ENCODE measurements around the gene DVL3.

The DVL3 gene

DNA sequence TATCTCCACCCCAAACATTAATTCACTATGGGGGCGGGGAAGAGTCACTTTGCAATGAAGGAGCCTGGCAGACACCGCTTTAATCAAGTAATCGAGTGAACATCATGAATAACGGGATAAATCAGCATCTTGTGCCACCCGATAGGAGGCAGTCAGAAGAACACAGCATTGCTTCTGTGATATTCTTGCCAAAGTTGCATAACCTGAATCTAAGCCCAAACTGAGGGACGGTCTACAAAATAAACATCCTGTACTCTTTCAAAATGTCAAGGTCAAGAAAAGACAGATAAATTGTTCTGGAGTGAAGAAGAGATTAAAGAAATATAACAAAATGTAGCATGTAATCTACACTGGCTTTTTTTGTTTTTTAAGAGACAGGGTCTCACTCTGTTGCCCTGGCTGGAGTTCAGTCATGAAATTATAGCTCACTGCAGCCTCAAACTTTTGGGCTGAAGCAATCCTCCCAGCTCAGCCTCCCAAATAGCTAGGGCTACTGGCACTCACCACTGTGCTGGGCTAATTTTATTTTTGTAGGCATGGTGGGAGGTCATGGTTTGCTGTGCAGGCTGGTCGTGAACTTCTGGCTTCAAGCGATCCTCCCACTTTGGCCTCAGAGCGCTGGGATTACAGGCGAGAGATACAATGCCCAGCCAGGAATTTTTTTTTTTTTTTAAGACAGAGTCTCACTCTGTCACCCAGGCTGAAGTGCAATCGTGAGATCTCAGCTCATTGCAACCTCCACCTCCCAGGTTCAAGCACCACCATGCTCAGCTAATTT lies 54.2 kb downstream of the DVL3 start:
- FAIRE-seq (no peak), DNase-seq (ENCODE audit: low spot score) (no peak)

DNA sequence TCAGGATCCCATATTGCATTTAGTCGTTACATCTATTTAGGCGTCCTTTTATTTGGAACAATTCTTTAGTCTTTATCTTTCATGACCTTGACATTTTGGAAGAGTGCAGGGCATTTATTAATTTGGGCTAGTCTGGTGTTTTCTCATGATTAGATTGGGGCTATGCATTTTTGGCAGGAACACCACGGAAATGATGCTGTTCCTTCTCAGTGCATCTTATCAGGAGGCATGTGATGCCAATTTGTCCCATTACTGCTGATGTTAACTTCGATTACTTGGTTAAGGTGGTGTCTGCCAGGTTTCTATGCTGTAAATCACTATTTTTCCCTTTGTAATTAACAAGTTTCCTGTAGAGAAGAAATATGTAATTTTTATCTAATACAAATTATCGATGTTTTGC lies 56.1 kb downstream of the DVL3 start:
- DNase-seq (ENCODE audit: low spot score) (no peak), FAIRE-seq (no peak)

DNA sequence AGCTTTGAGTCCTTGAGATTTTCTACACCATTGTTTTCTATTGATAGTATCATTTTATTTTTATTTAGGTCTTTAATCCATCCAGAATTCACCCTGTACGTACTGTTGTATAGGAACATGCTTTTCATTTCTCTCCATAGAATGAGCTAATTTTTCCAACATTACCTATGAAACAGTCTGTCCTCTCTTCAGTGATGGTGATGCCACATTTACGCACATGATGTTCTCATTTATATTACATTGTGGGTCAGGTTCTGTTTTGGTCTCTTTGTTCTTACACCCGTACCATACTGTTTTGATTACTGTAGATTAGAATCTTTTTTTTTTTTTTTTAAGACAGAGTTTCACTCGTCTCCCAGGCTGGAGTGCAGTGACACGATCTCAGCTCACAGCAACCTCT lies 56.5 kb downstream of the DVL3 start:
- DNase-seq (ENCODE audit: low spot score), result no peak
- no peak for FAIRE-seq

DNA sequence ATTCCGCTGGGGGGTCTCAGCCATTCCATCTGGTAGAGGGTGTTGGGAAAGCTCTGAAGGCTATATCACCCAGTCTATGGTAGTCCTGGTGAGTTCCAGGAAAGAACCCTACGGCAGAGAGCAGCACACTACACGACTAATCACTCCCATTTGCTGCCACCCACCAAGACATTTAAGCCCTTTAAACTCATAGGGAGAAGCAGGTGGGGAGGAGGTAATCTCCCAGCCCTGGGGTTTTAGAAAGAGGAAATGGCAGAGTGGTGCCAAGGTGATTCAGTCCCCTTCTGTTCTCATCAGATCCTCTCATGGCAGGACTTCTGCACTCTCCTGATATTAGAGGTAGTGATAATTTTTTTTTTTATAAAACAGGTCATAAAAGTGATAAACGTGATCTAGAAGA lies 63.6 kb downstream of the DVL3 start:
- no peak for DNase-seq (ENCODE audit: low spot score)
- no peak for FAIRE-seq

DNA sequence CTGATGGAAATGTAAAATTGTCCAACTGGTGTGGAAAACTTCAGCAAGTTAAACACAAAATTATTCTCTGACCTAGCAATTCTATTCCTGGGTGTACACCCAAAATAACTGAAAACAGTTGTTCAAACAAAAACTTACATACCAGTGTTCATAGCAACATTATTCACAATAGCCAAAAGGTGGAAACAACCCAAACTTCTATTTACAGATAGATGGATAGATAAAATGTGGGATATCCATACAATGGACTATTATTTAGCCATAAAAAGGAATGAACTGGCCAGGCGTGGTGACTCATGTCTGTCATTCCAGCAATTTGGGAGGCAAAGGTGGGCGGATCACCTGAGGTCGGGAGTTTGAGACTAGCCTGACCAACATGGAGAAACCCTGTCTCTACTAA lies 67.3 kb downstream of the DVL3 start:
- DNase-seq (ENCODE audit: low spot score) (no peak), FAIRE-seq (no peak)
